HepG2 (cell line): Measurements from ENCODE around the gene TMC8. TPM values are rescaled to one million over a fixed set of nuclear protein-coding genes. Genes with fewer than 3 reads are reported as not detected.

ENCODE experiments used
- CREB3 ChIP-seq: sonication (generic); formaldehyde crosslinking; IDR thresholded peaks from 2 replicates; pipeline ENCODE4 v1.5.0; 2020; ENCODE audit warnings: missing genetic modification reagents
- CTCF ChIP-seq: sonication (generic); formaldehyde crosslinking; IDR thresholded peaks from 2 replicates; pipeline ENCODE4 v1.5.0; 2020; ENCODE audit warnings: mild to moderate bottlenecking, missing genetic modification reagents, moderate library complexity
- E2F2 ChIP-seq: sonication (generic); formaldehyde crosslinking; IDR thresholded peaks from 2 replicates; pipeline ENCODE4 v1.4.0; 2020; ENCODE audit warnings: missing genetic modification reagents, borderline replicate concordance
- ELF1 ChIP-seq: sonication (generic); formaldehyde crosslinking; IDR thresholded peaks from 2 replicates; pipeline ENCODE4 v1.4.0; 2020; ENCODE audit warnings: missing genetic modification reagents
- FOSL2 ChIP-seq: sonication (generic); formaldehyde crosslinking; IDR thresholded peaks from 2 replicates; pipeline ENCODE4 v1.4.0; 2020; ENCODE audit warnings: missing genetic modification reagents
- GTF2F1 ChIP-seq: fragments of 150-350 bp; IDR thresholded peaks from 2 replicates; pipeline ENCODE4 v1.6.1; 2014; ENCODE audit warnings: low read length
- HINFP ChIP-seq: sonication (generic); formaldehyde crosslinking; IDR thresholded peaks from 2 replicates; pipeline ENCODE4 v1.4.0; 2020; ENCODE audit warnings: low read depth, mild to moderate bottlenecking, missing genetic modification reagents
- HMG20B ChIP-seq: conservative IDR thresholded peaks from 2 replicates; pipeline ENCODE4 v1.6.1; 2016; ENCODE audit warnings: missing genetic modification reagents, missing compliant biosample characterization
- RXRA ChIP-seq: sonication (generic); formaldehyde crosslinking; IDR thresholded peaks from 2 replicates; pipeline ENCODE4 v1.5.1; 2020; ENCODE audit warnings: missing genetic modification reagents
- SRSF4 ChIP-seq: fragments of 200-400 bp; formaldehyde crosslinking; IDR thresholded peaks from one replicate; pipeline ENCODE4 v1.6.1; 2018; ENCODE audit warnings: mild to moderate bottlenecking, low read depth, low read length, moderate library complexity; ENCODE audit not compliant: poor library complexity, severe bottlenecking
- TCF12 ChIP-seq, 2 experiments: fragments of 450-650 bp in 1 of 2; sonication (generic) in 1 of 2; formaldehyde crosslinking in 1 of 2; IDR thresholded peaks; 2 replicates each; pipeline versions ENCODE4 v1.6.1 to v1.8.0; 2017 to 2022; ENCODE audit warnings: antibody characterized with exemption in 1 of 2, mild to moderate bottlenecking in 1 of 2, missing genetic modification reagents in 1 of 2, moderate library complexity in 1 of 2
- ZMYM2 ChIP-seq: sonication (generic); formaldehyde crosslinking; IDR thresholded peaks from 2 replicates; pipeline ENCODE4 v1.8.0; 2022; ENCODE audit warnings: mild to moderate bottlenecking, missing genetic modification reagents
- ZNF276 ChIP-seq: sonication (generic); formaldehyde crosslinking; IDR thresholded peaks from 2 replicates; pipeline ENCODE4 v1.4.0; 2020; ENCODE audit warnings: mild to moderate bottlenecking, low read depth, missing genetic modification reagents
- ZNF33A ChIP-seq: sonication (generic); formaldehyde crosslinking; IDR thresholded peaks from 2 replicates; pipeline ENCODE4 v1.5.1; 2020; ENCODE audit warnings: missing genetic modification reagents, mild to moderate bottlenecking, moderate library complexity, borderline replicate concordance
- ZNF501 ChIP-seq: sonication (generic); formaldehyde crosslinking; IDR thresholded peaks from 2 replicates; pipeline ENCODE4 v1.5.1; 2020; ENCODE audit warnings: mild to moderate bottlenecking, moderate library complexity, missing genetic modification reagents
- ZNF773 ChIP-seq: sonication (generic); formaldehyde crosslinking; IDR thresholded peaks from 2 replicates; pipeline ENCODE4 v1.4.0; 2020; ENCODE audit warnings: missing genetic modification reagents, borderline replicate concordance
- ZNF782 ChIP-seq: sonication (generic); formaldehyde crosslinking; IDR thresholded peaks from 2 replicates; pipeline ENCODE4 v1.4.0; 2020; ENCODE audit warnings: missing genetic modification reagents, mild to moderate bottlenecking, borderline replicate concordance
- polyA plus RNA-seq, 8 experiments: library from polyadenylated mRNA; depleted of rRNA in 3 of 8; stranded (reverse) in 7 of 8; unstranded in 1 of 8; fragments of >200 nt; fragmentation: Illumina TruSeq in 4 of 8; extraction: Trizol in 4 of 8; gene quantifications; 2 replicates each; pipeline versions ENCODE4 v1.2.1 to v1.2.3, GENCODE V29; 2011 to 2016; ENCODE audit warnings: low read depth in 4 of 8, missing spikeins in 1 of 8, mixed read lengths in 1 of 8; ENCODE audit not compliant: insufficient read depth in 1 of 8
- total RNA-seq, 5 experiments: library from RNA; depleted of rRNA; stranded (reverse); fragments of >200 nt; fragmentation: Illumina TruSeq; extraction: Trizol; gene quantifications; 2 replicates each; pipeline ENCODE4 v1.2.3, GENCODE V29; 2016; ENCODE audit warnings: low read depth in 1 of 5

Gene TMC8
- total and polyA plus RNA-seq, 2 of the 13 experiments (the other 11 are each of a cell fraction or from before 2014, with no cell fraction given): 0.53 to 7.8 TPM

- TF ChIP-seq ZNF782 (CRISPR knock-in tag) (no peak), ELF1 (CRISPR knock-in tag) (peak; percentile 29; the same call in 1 of the 2 replicates), TCF12 (IDR thresholded peaks at IDR 0.05) (no peak), TCF12 (CRISPR knock-in tag; IDR thresholded peaks at IDR 0.05) (no peak), E2F2 (CRISPR knock-in tag) (0 out of 2 replicates have a peak, but pooled peaks have one; percentile 64), FOSL2 (CRISPR knock-in tag) (0 out of 2 replicates have a peak, but pooled peaks have one; percentile 37), CTCF (CRISPR knock-in tag) (peak; percentile 99), CREB3 (CRISPR knock-in tag) (no peak), SRSF4 (no peak), ZNF501 (peak; percentile 56), GTF2F1 (no peak), ZNF33A (CRISPR knock-in tag) (no peak), HMG20B (CRISPR knock-in tag) (no peak), ZMYM2 (CRISPR knock-in tag) (no peak), HINFP (CRISPR knock-in tag) (no peak), ZNF276 (no peak), ZNF773 (no peak), RXRA (peak; percentile 67; the same call in 1 of the 2 replicates)
Measured at GRCh38 chr17:78112518-78113471, 17.8 kb upstream of the TMC8 start (continued).
